K562 (cell line): ENCODE measurements around the gene GPR176. TPM values are rescaled to one million over a fixed set of nuclear protein-coding genes. Genes with fewer than 3 reads are reported as not detected.

Source experiments
- ATAC-seq: fragments of 200-7000 bp; cut with Tn5 transposase; 3 replicates; pipeline ENCODE4 v1.9.1; 2020; ENCODE audit warnings: moderate library complexity
- BruUV-seq: library from RNA; stranded (reverse); fragments of 400-500 nt; replicated peaks from 2 replicates; lab custom pipeline; 2021; lab: Mats Ljungman, UMichigan
- CTCF ChIA-PET: fragments of 300-600 bp; formaldehyde crosslinking; extraction: SDS; loops from one replicate; lab custom pipeline; 2021; ENCODE audit warnings: low intra/inter-chr PET ratio; lab: Yijun Ruan, JAX
- POLR2A ChIA-PET: fragments of 300-600, 350-650 bp; sonication (Branson Sonifier 250); formaldehyde crosslinking; extraction: SDS; loops from one replicate; lab custom pipeline; 2021; ENCODE audit warnings: antibody characterized with exemption, inconsistent platforms; lab: Yijun Ruan, JAX
- DNase-seq, 4 experiments: peaks; one replicate each; pipeline versions ENCODE4 v3.0.0 to v3.0.0-alpha.2; 2011 to 2018; ENCODE audit warnings: low spot score in 3 of 4, mixed read lengths in 3 of 4; ENCODE audit errors: extremely low read depth in 1 of 4
- FAIRE-seq: peaks from 2 replicates; lab custom pipeline; 2011; peaks lifted over from hg19 to GRCh38; lab: Jason Lieb, UNC
- H2AFZ ChIP-seq: 2 replicates; pipeline ENCODE4 v1.6.0; 2011; ENCODE audit warnings: low read depth, low read length, control low read depth, inconsistent platforms
- H3K27ac ChIP-seq: fragments of 200-600 bp; 3 replicates; pipeline ENCODE4 v1.8.0; 2011; ENCODE audit warnings: low read depth, mild to moderate bottlenecking, control low read depth, inconsistent platforms, low read length, moderate library complexity, mixed read lengths; ENCODE audit errors: extremely low read depth
- H3K27me3 ChIP-seq, 2 experiments: fragments of 300-600 bp in 1 of 2; 2 replicates in 1 of 2; 3 replicates in 1 of 2; pipeline versions ENCODE4 v1.6.0 to v1.8.0; 2011; ENCODE audit warnings: inconsistent platforms in 2 of 2, low read length in 2 of 2, mild to moderate bottlenecking in 1 of 2, mixed read lengths in 1 of 2, moderate library complexity in 1 of 2; ENCODE audit not compliant: control insufficient read depth in 2 of 2, insufficient read depth in 2 of 2
- H3K36me3 ChIP-seq: fragments of 300-600 bp; 3 replicates; pipeline ENCODE4 v1.8.0; 2011; ENCODE audit warnings: mild to moderate bottlenecking, low read length, inconsistent platforms; ENCODE audit not compliant: control insufficient read depth, insufficient read depth
- H3K4me1 ChIP-seq, 2 experiments: fragments of 200-600 bp in 1 of 2; replicated peaks in 1 of 2; 2 replicates in 1 of 2; 3 replicates in 1 of 2; pipeline versions ENCODE4 v1.5.1 to v1.8.0; 2011; ENCODE audit warnings: inconsistent platforms in 2 of 2, low read length in 2 of 2, mild to moderate bottlenecking in 1 of 2, mixed read lengths in 1 of 2, moderate library complexity in 1 of 2; ENCODE audit not compliant: control insufficient read depth in 2 of 2, insufficient read depth in 2 of 2
- H3K4me2 ChIP-seq: 2 replicates; pipeline ENCODE4 v1.6.1; 2011; ENCODE audit warnings: low read length, control low read depth, inconsistent platforms, mixed read lengths; ENCODE audit not compliant: insufficient read depth
- H3K4me3 ChIP-seq: fragments of 200-600 bp; sonication (generic), shearing (Covaris generic); 2 replicates; pipeline ENCODE4 v1.5.1; 2016; ENCODE audit warnings: control low read depth, inconsistent platforms
- H3K79me2 ChIP-seq: fragments of 200-600 bp; 3 replicates; pipeline ENCODE4 v1.8.0; 2011; ENCODE audit warnings: low read length, inconsistent platforms; ENCODE audit not compliant: control insufficient read depth, insufficient read depth
- H3K9ac ChIP-seq, 2 experiments: 2 replicates each; pipeline versions ENCODE4 v1.6.0 to v1.6.1; 2011; ENCODE audit warnings: low read depth in 2 of 2, low read length in 2 of 2, control low read depth in 1 of 2, inconsistent platforms in 1 of 2, mild to moderate bottlenecking in 1 of 2, mixed read lengths in 1 of 2; ENCODE audit not compliant: insufficient read depth in 1 of 2
- H3K9me1 ChIP-seq: one replicate; pipeline ENCODE4 v1.6.0; 2011; ENCODE audit warnings: inconsistent platforms, mild to moderate bottlenecking, low read length, moderate library complexity; ENCODE audit not compliant: control insufficient read depth, insufficient read depth
- H3K9me3 ChIP-seq: replicated peaks from 2 replicates; pipeline ENCODE4 v1.5.1; 2011; ENCODE audit warnings: low read depth, low read length, inconsistent platforms; ENCODE audit not compliant: control insufficient read depth, insufficient read depth
- H4K20me1 ChIP-seq: replicated peaks from 2 replicates; pipeline ENCODE4 v1.6.1; 2011; ENCODE audit warnings: low read length, inconsistent platforms, mixed read lengths; ENCODE audit not compliant: control insufficient read depth, insufficient read depth
- HMG20A ChIP-seq: fragments of 450-650 bp; formaldehyde crosslinking; conservative IDR thresholded peaks from 2 replicates; pipeline ENCODE4 v1.4.0; 2020; ENCODE audit warnings: mild to moderate bottlenecking, mixed read lengths
- HNRNPH1 ChIP-seq: fragments of 200-400 bp; formaldehyde crosslinking; optimal IDR thresholded peaks from 2 replicates; pipeline ENCODE3; 2017; ENCODE audit warnings: low read depth, mild to moderate bottlenecking, low read length, moderate library complexity
- IRF2 ChIP-seq: sonication (generic); formaldehyde crosslinking; IDR thresholded peaks from 2 replicates; pipeline ENCODE4 v1.8.1; 2022; ENCODE audit warnings: mild to moderate bottlenecking, missing genetic modification reagents
- MAFF ChIP-seq: IDR thresholded peaks from 2 replicates; pipeline ENCODE4 v1.6.1; 2012; ENCODE audit warnings: low read length, improper control_type of control experiment
- NFIC ChIP-seq: fragments of 450-650 bp; IDR thresholded peaks from 2 replicates; pipeline ENCODE4 v1.6.1; 2017; ENCODE audit warnings: mild to moderate bottlenecking, inconsistent platforms
- RBM34 ChIP-seq: fragments of 200-400 bp; formaldehyde crosslinking; IDR thresholded peaks from 2 replicates; pipeline ENCODE4 v1.6.1; 2018; ENCODE audit warnings: low read length, borderline replicate concordance; ENCODE audit not compliant: insufficient read depth
- SETDB1 ChIP-seq: IDR thresholded peaks from one replicate; pipeline ENCODE4 v1.6.1; 2012; ENCODE audit warnings: low read length, control low read depth, inconsistent platforms
- TAL1 ChIP-seq: fragments of 450-650 bp; IDR thresholded peaks from 2 replicates; pipeline ENCODE4 v1.6.1; 2016; ENCODE audit warnings: mild to moderate bottlenecking
- WGBS: fragments of 100-300 bp; shearing (Covaris generic); methylation state at CpG from one replicate; pipeline ENCODE4 v1.1.6; 2016; ENCODE audit warnings: low coverage, mixed read lengths; ENCODE audit not compliant: insufficient coverage; ENCODE audit errors: missing lambda C conversion rate; 5-methylcytosine and 5-hydroxymethylcytosine counted together
- in situ Hi-C: fragments of 300-500 bp; cut with MboI; formaldehyde crosslinking; loops from 4 replicates; pipeline ENCODE4 v1.15.0; 2018; ENCODE audit warnings: inconsistent platforms, mixed read lengths
- intact Hi-C: fragments of 100-400 bp; cut with micrococcal nuclease; formaldehyde crosslinking; loops from 2 replicates; pipeline ENCODE4 v1.14.2; 2022
- polyA plus RNA-seq, 8 experiments: library from polyadenylated mRNA; depleted of rRNA in 4 of 8; stranded (reverse) in 5 of 8; unstranded in 3 of 8; fragments of >200 nt; fragmentation: Nextera tagmentation in 2 of 8; fragmentation: Illumina TruSeq in 1 of 8; extraction: Ambion mirVana in 2 of 8; extraction: Trizol in 1 of 8; gene quantifications; 2 replicates each; pipeline versions ENCODE4 v1.2.1 to v1.2.3, GENCODE V29; 2011 to 2014; ENCODE audit warnings: inconsistent platforms in 1 of 8, missing spikeins in 1 of 8
- total RNA-seq, 7 experiments: library from RNA; depleted of rRNA in 6 of 7; stranded (reverse); fragments of >200 nt in 6 of 7; fragmentation: Illumina TruSeq in 2 of 7; extraction: Trizol in 2 of 7; gene quantifications; 2 replicates each; pipeline versions ENCODE4 v1.2.1 to v1.2.3, GENCODE V29; 2011 to 2021; ENCODE audit warnings: low replicate concordance in 1 of 7
- TF ChIP-seq, protein P1 (sequence below): fragments of 450-650 bp; conservative IDR thresholded peaks from 2 replicates; pipeline ENCODE4 v1.6.1; 2016; ENCODE audit warnings: missing genetic modification characterization, low read depth, mild to moderate bottlenecking, missing compliant biosample characterization, moderate library complexity
- TF ChIP-seq, protein P2 (sequence below): fragments of 250-450 bp; sonication (Bioruptor Pico); IDR thresholded peaks from 2 replicates; pipeline ENCODE4 v1.5.0; 2022; ENCODE audit warnings: mild to moderate bottlenecking

GPR176 gene
- total and polyA plus RNA-seq, 9 of the 15 experiments (the other 6 are each of a cell fraction or from before 2014, with no cell fraction given), result 0.03 to 1.2 (median 0.76) TPM

DNA sequence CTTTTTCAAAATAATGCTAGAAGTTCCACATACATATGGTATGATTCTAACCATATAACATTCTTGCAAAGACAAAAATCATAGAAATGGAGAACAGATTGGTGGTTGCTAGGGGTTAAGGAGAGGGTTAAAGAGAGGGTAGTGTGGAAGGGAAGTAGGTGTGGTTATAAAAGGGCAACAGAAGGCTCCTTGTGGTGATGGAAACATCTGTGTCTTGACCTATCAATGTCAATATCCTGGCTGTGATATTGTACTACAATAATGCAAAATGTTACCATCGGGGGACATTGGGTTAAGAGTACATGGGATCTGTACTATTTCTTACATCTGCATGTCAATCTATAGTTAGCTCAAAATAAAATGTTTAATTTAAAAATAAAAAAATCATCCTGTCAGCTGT, 69.6 kb downstream of the GPR176 start:
- Histone ChIP-seq H3K36me3 (no peaks in the 10 kb centered on the region), H2AFZ (no peak overlapping the region), H3K79me2 (no peaks in the 10 kb centered on the region), H3K4me3 (no peak overlapping the region), H4K20me1 (no peaks in the 10 kb centered on the region), H3K9me1 (no peaks in the 10 kb centered on the region), H3K9ac (no peak overlapping the region), H3K27me3 (no peaks in the 10 kb centered on the region), H3K27ac (no peak overlapping the region), H3K4me2 (no peak overlapping the region), H3K4me1 (no peaks in the 10 kb centered on the region), H3K9me3 (no peaks in the 10 kb centered on the region)
- intact Hi-C loops, result no loop called here
- BruUV-seq, result no TSS peak
- ChIA-PET POLR2A (interaction anchor here (0.6 kb wide), 1 partner anchor 709 kb away, joined by 3 read pairs; no protein-coding TSS in a partner anchor), CTCF (no interaction called here)
- FAIRE-seq (no peak), DNase-seq (no peak), ATAC-seq (no peak)
- in situ Hi-C loops, result no loop called here
- 0% methylated on average over 1 of the region's 1 CpG for WGBS
- TF ChIP-seq HNRNPH1 (no peak), IRF2 (CRISPR knock-in tag) (no peak), NFIC (no peak), HMG20A (no peak), RBM34 (no peak), SETDB1 (no peak), MAFF (no peak), TAL1 (no peak)
- TF ChIP-seq, protein P1, sequence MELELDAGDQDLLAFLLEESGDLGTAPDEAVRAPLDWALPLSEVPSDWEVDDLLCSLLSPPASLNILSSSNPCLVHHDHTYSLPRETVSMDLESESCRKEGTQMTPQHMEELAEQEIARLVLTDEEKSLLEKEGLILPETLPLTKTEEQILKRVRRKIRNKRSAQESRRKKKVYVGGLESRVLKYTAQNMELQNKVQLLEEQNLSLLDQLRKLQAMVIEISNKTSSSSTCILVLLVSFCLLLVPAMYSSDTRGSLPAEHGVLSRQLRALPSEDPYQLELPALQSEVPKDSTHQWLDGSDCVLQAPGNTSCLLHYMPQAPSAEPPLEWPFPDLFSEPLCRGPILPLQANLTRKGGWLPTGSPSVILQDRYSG, result no peak
- TF ChIP-seq, protein P2, sequence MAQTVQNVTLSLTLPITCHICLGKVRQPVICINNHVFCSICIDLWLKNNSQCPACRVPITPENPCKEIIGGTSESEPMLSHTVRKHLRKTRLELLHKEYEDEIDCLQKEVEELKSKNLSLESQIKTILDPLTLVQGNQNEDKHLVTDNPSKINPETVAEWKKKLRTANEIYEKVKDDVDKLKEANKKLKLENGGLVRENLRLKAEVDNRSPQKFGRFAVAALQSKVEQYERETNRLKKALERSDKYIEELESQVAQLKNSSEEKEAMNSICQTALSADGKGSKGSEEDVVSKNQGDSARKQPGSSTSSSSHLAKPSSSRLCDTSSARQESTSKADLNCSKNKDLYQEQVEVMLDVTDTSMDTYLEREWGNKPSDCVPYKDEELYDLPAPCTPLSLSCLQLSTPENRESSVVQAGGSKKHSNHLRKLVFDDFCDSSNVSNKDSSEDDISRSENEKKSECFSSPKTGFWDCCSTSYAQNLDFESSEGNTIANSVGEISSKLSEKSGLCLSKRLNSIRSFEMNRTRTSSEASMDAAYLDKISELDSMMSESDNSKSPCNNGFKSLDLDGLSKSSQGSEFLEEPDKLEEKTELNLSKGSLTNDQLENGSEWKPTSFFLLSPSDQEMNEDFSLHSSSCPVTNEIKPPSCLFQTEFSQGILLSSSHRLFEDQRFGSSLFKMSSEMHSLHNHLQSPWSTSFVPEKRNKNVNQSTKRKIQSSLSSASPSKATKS, result no peak
